Neural progenitor cell (in vitro differentiated cells): ENCODE results near the gene PCNP. TPM values are rescaled to one million over a fixed set of nuclear protein-coding genes. Genes with fewer than 3 reads are reported as not detected.
"Not testable (repeated sequence)": the region's sequence is repeated elsewhere in the genome, so short reads cannot be mapped to it uniquely, and the experiment has no call there.

Source experiments
- DNase-seq: peaks from one replicate; pipeline ENCODE4 v3.0.0-alpha.2; 2016; ENCODE audit warnings: low spot score
- H2AFZ ChIP-seq: fragments of 200-600 bp; sonication (generic); replicated peaks from 2 replicates; pipeline ENCODE4 v1.6.1; 2016; ENCODE audit warnings: antibody characterized with exemption
- H3F3A ChIP-seq: fragments of 200-600 bp; sonication (generic); 2 replicates; pipeline ENCODE4 v1.6.1; 2016; ENCODE audit warnings: antibody characterized with exemption, low read depth
- H3K27ac ChIP-seq: fragments of 200-600 bp; sonication (generic); 2 replicates; pipeline ENCODE4 v1.5.1; 2016; ENCODE audit warnings: mild to moderate bottlenecking
- H3K27me3 ChIP-seq: fragments of 200-600 bp; sonication (generic); 2 replicates; pipeline ENCODE4 v1.6.1; 2016; ENCODE audit warnings: mild to moderate bottlenecking, moderate library complexity
- H3K36me3 ChIP-seq: fragments of 200-600 bp; sonication (generic); 2 replicates; pipeline ENCODE4 v1.5.1; 2016
- H3K4me1 ChIP-seq: fragments of 200-600 bp; sonication (generic); 2 replicates; pipeline ENCODE4 v1.6.1; 2016; ENCODE audit warnings: mixed run types
- H3K4me2 ChIP-seq: fragments of 200-600 bp; sonication (generic); 2 replicates; pipeline ENCODE4 v1.6.1; 2016
- H3K4me3 ChIP-seq: fragments of 200-600 bp; sonication (generic); 2 replicates; pipeline ENCODE4 v1.5.1; 2016
- H3K79me2 ChIP-seq: fragments of 200-600 bp; sonication (generic); 2 replicates; pipeline ENCODE4 v1.6.1; 2016; ENCODE audit warnings: low read depth
- H3K9ac ChIP-seq: fragments of 200-600 bp; sonication (generic); 2 replicates; pipeline ENCODE4 v1.6.1; 2016
- H3K9me3 ChIP-seq: fragments of 200-600 bp; sonication (generic); 2 replicates; pipeline ENCODE4 v1.5.1; 2016; ENCODE audit warnings: low read depth
- H4K20me1 ChIP-seq: fragments of 200-600 bp; sonication (generic); 2 replicates; pipeline ENCODE4 v1.6.1; 2016; ENCODE audit warnings: low read depth
- H3K27ac Mint-ChIP-seq: 3 replicates; pipeline ENCODE4 v1.8.0; 2021; ENCODE audit warnings: mixed read lengths
- H3K27me3 Mint-ChIP-seq: 2 replicates; pipeline ENCODE4 v1.8.0; 2022; ENCODE audit warnings: low read depth, mild to moderate bottlenecking, inconsistent platforms, moderate library complexity, mixed read lengths; ENCODE audit not compliant: insufficient read depth
- H3K36me3 Mint-ChIP-seq: 3 replicates; pipeline ENCODE4 v1.8.0; 2021; ENCODE audit warnings: mixed read lengths
- H3K4me1 Mint-ChIP-seq: 3 replicates; pipeline ENCODE4 v1.8.0; 2021; ENCODE audit warnings: mixed read lengths
- H3K4me3 Mint-ChIP-seq: 3 replicates; pipeline ENCODE4 v1.8.0; 2021; ENCODE audit warnings: mild to moderate bottlenecking, moderate library complexity, mixed read lengths
- H3K9me3 Mint-ChIP-seq: 3 replicates; pipeline ENCODE4 v1.8.0; 2020; ENCODE audit warnings: mixed read lengths
- EZH2 ChIP-seq: fragments of 200-600 bp; sonication (generic); IDR thresholded peaks from 2 replicates; pipeline ENCODE4 v1.6.1; 2017; ENCODE audit warnings: antibody characterized with exemption, mild to moderate bottlenecking, moderate library complexity
- EZH2phosphoT487 ChIP-seq: fragments of 200-600 bp; sonication (generic); IDR thresholded peaks from 2 replicates; pipeline ENCODE4 v1.6.1; 2017; ENCODE audit warnings: antibody characterized with exemption
- total RNA-seq: library from RNA; depleted of rRNA; stranded (reverse); fragments of >200 nt; gene quantifications from 2 replicates; pipeline ENCODE4 v1.2.3, GENCODE V29; 2015; ENCODE audit warnings: low replicate concordance
- TF ChIP-seq, protein P1 (sequence below): fragments of 200-600 bp; sonication (generic); IDR thresholded peaks from 2 replicates; pipeline ENCODE4 v1.5.1; 2017; ENCODE audit warnings: antibody characterized with exemption, mild to moderate bottlenecking

Gene PCNP
- total RNA-seq, 1 donor from 2014 or later: 248 TPM

- Histone ChIP-seq H3F3A (no peaks in the 10 kb centered on the region), H2AFZ (no peak overlapping the region), H3K36me3 (no peaks in the 10 kb centered on the region), H3K9me3 (no peaks in the 10 kb centered on the region), H3K27me3 (no peaks in the 10 kb centered on the region), H3K4me1 (peaks cover 18% of the 10 kb centered on the region), H3K9ac (no peak overlapping the region), H4K20me1 (no peaks in the 10 kb centered on the region), H3K27ac (no peak overlapping the region), H3K79me2 (no peaks in the 10 kb centered on the region), H3K4me3 (no peak overlapping the region), H3K4me2 (no peak overlapping the region)
- H3K27me3 Mint-ChIP-seq: peaks cover 2% of the 10 kb centered on the region
- H3K27ac Mint-ChIP-seq: no peak overlapping the region
- H3K4me1 Mint-ChIP-seq: peaks cover 20% of the 10 kb centered on the region
- DNase-seq: no peak
- H3K9me3 Mint-ChIP-seq: no peaks in the 10 kb centered on the region
- no peaks in the 10 kb centered on the region for H3K36me3 Mint-ChIP-seq
- H3K4me3 Mint-ChIP-seq: no peak overlapping the region
- TF ChIP-seq, protein P1, sequence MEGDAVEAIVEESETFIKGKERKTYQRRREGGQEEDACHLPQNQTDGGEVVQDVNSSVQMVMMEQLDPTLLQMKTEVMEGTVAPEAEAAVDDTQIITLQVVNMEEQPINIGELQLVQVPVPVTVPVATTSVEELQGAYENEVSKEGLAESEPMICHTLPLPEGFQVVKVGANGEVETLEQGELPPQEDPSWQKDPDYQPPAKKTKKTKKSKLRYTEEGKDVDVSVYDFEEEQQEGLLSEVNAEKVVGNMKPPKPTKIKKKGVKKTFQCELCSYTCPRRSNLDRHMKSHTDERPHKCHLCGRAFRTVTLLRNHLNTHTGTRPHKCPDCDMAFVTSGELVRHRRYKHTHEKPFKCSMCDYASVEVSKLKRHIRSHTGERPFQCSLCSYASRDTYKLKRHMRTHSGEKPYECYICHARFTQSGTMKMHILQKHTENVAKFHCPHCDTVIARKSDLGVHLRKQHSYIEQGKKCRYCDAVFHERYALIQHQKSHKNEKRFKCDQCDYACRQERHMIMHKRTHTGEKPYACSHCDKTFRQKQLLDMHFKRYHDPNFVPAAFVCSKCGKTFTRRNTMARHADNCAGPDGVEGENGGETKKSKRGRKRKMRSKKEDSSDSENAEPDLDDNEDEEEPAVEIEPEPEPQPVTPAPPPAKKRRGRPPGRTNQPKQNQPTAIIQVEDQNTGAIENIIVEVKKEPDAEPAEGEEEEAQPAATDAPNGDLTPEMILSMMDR: no peak
- TF ChIP-seq EZH2phosphoT487 (no peak), EZH2 (no peak)
Observed at GRCh38 chr3:101639280-101639963, 65.4 kb downstream of the PCNP start.

DNA sequence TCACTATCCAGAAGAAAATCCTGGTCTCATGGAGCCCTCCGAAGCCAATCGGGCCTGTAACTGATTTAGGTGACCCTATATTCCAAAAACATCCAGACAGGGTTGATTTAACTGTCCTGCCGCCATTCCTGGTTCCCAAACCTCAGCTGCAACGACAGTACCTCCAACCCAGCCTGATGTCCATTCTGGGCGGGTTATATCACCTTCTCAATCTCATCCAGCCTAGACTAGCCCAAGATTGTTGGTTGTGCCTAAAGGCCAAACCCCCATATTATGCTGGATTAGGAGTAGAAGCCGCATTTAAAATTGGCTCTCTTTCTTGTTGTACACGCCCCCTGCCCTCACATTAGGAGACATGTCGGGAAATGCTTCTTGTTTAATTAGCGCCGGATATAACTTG is 66.3 kb downstream of the PCNP start:
- Histone ChIP-seq H3K4me1 (peaks cover 14% of the 10 kb centered on the region), H3K9me3 (no peaks in the 10 kb centered on the region), H3K79me2 (no peaks in the 10 kb centered on the region), H3K9ac (no peak overlapping the region), H3K36me3 (no peaks in the 10 kb centered on the region), H3K4me2 (no peak overlapping the region), H2AFZ (no peak overlapping the region), H3K27ac (no peak overlapping the region), H4K20me1 (no peaks in the 10 kb centered on the region), H3K27me3 (no peaks in the 10 kb centered on the region), H3K4me3 (no peak overlapping the region), H3F3A (no peaks in the 10 kb centered on the region)
- peaks cover 2% of the 10 kb centered on the region for H3K27me3 Mint-ChIP-seq
- peaks cover 16% of the 10 kb centered on the region for H3K4me1 Mint-ChIP-seq
- H3K27ac Mint-ChIP-seq: no peak overlapping the region
- no peaks in the 10 kb centered on the region for H3K9me3 Mint-ChIP-seq
- no peaks in the 10 kb centered on the region for H3K36me3 Mint-ChIP-seq
- H3K4me3 Mint-ChIP-seq: no peak overlapping the region
- TF ChIP-seq, protein P1: no peak
- TF ChIP-seq EZH2phosphoT487 (no peak), EZH2 (no peak)
- no peak for DNase-seq

- H3K27me3 ChIP-seq, H3K9me3 Mint-ChIP-seq, H3K4me1 ChIP-seq, H3K27ac ChIP-seq, H3K36me3 Mint-ChIP-seq, H3K4me3 Mint-ChIP-seq, H4K20me1 ChIP-seq, H3K4me3 ChIP-seq, H3K36me3 ChIP-seq, DNase-seq, H3F3A ChIP-seq, H2AFZ ChIP-seq, H3K4me2 ChIP-seq, H3K79me2 ChIP-seq, H3K9me3 ChIP-seq, H3K27ac Mint-ChIP-seq, H3K9ac ChIP-seq, H3K27me3 Mint-ChIP-seq: not testable (repeated sequence)
- peaks cover 10% of the 10 kb centered on the region for H3K4me1 Mint-ChIP-seq
Observed at GRCh38 chr3:101641397-101642115, 67.6 kb downstream of the PCNP start.

DNA sequence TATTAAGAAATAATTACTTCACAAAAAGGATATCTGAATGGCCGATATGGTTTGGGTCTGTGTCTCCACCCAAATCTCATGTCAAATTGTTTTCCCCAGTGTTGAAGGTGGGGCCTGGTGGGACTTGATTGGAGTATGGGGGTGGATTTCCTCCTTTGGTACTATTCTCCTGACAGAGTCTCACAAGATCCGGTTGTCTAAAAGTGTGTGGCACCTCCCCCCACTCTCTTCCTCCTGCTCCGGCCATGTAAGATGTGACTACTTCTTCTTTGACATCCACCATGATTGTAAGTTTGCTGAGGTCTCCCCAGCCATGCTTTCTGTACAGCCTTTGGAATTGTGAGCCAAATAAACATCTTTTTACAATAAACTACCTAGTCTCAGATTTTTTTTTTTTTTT is 68.5 kb downstream of the PCNP start:
- no peak overlapping the region for H3K4me2 ChIP-seq
- Mint-ChIP-seq H3K9me3 (no peaks in the 10 kb centered on the region), H3K27ac (no peak overlapping the region), H3K27me3 (peaks cover 4% of the 10 kb centered on the region), H3K4me1 (peaks cover 10% of the 10 kb centered on the region), H3K36me3 (peaks cover 2% of the 10 kb centered on the region), H3K4me3 (no peak overlapping the region)
- TF ChIP-seq, protein P1: no peak
- TF ChIP-seq EZH2: no peak
- no peak for TF ChIP-seq EZH2phosphoT487
- no peak overlapping the region for H3K9ac ChIP-seq
- no peak overlapping the region for H3K4me3 ChIP-seq
- no peaks in the 10 kb centered on the region for H3K27me3 ChIP-seq
- no peaks in the 10 kb centered on the region for H3K79me2 ChIP-seq
- no peaks in the 10 kb centered on the region for H3K9me3 ChIP-seq
- H3K4me1 ChIP-seq: peaks cover 9% of the 10 kb centered on the region
- no peaks in the 10 kb centered on the region for H3K36me3 ChIP-seq
- no peak for DNase-seq
- no peak overlapping the region for H2AFZ ChIP-seq
- no peaks in the 10 kb centered on the region for H4K20me1 ChIP-seq
- no peaks in the 10 kb centered on the region for H3F3A ChIP-seq
- no peak overlapping the region for H3K27ac ChIP-seq
